ENCODE measurements around the gene ZNF775.

ZNF775 gene

GRCh38 chr7:150399421-150400007, 20.4 kb downstream of the ZNF775 start:
- TF ChIP-seq CTCF (IDR thresholded peaks at IDR 0.05; ENCODE audit: low read depth, low read length, missing control alignments) = no peak
- DNase-seq (ENCODE audit: extremely low read depth, low read depth) = no peak
- no peak overlapping the region for H3K4me3 ChIP-seq (replicated peaks; ENCODE audit: low read depth, low read length)

GRCh38 chr7:150400008-150400787, 21.1 kb downstream of the ZNF775 start:
- no peak for DNase-seq (ENCODE audit: extremely low read depth, low read depth)
- no peak overlapping the region for H3K4me3 ChIP-seq (replicated peaks; ENCODE audit: low read depth, low read length)
- TF ChIP-seq CTCF (IDR thresholded peaks at IDR 0.05; ENCODE audit: low read depth, low read length, missing control alignments) = no peak

GRCh38 chr7:150400788-150401423, 21.8 kb downstream of the ZNF775 start:
- no peak for DNase-seq (ENCODE audit: extremely low read depth, low read depth)
- no peak overlapping the region for H3K4me3 ChIP-seq (replicated peaks; ENCODE audit: low read depth, low read length)
- TF ChIP-seq CTCF (IDR thresholded peaks at IDR 0.05; ENCODE audit: low read depth, low read length, missing control alignments) = no peak

- H3K4me3 ChIP-seq (replicated peaks; ENCODE audit: low read depth, low read length) = no peak overlapping the region
- DNase-seq (ENCODE audit: extremely low read depth, low read depth) = no peak
- TF ChIP-seq CTCF (IDR thresholded peaks at IDR 0.05; ENCODE audit: low read depth, low read length, missing control alignments) = no peak
Measured at GRCh38 chr7:150401424-150401790, 22.3 kb downstream of the ZNF775 start.

- H3K4me3 ChIP-seq (replicated peaks; ENCODE audit: low read depth, low read length) = no peak overlapping the region
- no peak for DNase-seq (ENCODE audit: extremely low read depth, low read depth)
- TF ChIP-seq CTCF (IDR thresholded peaks at IDR 0.05; ENCODE audit: low read depth, low read length, missing control alignments) = no peak
Measured at GRCh38 chr7:150401861-150402631, 22.9 kb downstream of the ZNF775 start.

- DNase-seq (ENCODE audit: extremely low read depth, low read depth) = no peak
- H3K4me3 ChIP-seq (replicated peaks; ENCODE audit: low read depth, low read length) = no peak overlapping the region
- no peak for TF ChIP-seq CTCF (IDR thresholded peaks at IDR 0.05; ENCODE audit: low read depth, low read length, missing control alignments)
Measured at GRCh38 chr7:150402671-150403321, 23.7 kb downstream of the ZNF775 start.
